ENCODE measurements around the gene ITPR1.
A peak's percentile ranks its signal among the peaks of the same experiment; 100 is the strongest.

The ITPR1 gene

DNA sequence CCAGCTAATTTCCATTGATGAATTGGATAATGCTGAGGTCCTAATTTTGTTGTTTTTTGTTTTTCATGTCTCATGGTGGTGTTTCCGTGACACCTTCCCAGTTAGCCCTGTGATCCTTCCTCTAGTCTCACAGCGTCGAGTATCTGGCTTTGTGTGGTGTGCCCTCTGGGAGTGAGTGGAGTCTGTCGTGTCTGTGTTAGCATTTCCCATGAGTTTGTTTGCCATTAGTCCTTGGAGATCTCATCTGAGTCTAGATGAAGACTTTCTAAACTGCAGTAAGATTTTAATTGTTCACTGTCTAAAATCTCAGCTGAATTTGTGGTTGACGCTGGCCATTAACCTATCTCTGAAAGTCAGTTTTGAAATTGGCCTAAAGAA lies 224.2 kb downstream of the ITPR1 start:
- TF ChIP-seq, protein P1, sequence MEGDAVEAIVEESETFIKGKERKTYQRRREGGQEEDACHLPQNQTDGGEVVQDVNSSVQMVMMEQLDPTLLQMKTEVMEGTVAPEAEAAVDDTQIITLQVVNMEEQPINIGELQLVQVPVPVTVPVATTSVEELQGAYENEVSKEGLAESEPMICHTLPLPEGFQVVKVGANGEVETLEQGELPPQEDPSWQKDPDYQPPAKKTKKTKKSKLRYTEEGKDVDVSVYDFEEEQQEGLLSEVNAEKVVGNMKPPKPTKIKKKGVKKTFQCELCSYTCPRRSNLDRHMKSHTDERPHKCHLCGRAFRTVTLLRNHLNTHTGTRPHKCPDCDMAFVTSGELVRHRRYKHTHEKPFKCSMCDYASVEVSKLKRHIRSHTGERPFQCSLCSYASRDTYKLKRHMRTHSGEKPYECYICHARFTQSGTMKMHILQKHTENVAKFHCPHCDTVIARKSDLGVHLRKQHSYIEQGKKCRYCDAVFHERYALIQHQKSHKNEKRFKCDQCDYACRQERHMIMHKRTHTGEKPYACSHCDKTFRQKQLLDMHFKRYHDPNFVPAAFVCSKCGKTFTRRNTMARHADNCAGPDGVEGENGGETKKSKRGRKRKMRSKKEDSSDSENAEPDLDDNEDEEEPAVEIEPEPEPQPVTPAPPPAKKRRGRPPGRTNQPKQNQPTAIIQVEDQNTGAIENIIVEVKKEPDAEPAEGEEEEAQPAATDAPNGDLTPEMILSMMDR (IDR thresholded peaks at IDR 0.05; ENCODE audit: low read depth, low read length, missing control alignments): no peak
- no peak for DNase-seq (ENCODE audit: extremely low read depth, low read depth)
- no peak overlapping the region for H3K4me3 ChIP-seq (replicated peaks; ENCODE audit: low read depth, low read length)

DNA sequence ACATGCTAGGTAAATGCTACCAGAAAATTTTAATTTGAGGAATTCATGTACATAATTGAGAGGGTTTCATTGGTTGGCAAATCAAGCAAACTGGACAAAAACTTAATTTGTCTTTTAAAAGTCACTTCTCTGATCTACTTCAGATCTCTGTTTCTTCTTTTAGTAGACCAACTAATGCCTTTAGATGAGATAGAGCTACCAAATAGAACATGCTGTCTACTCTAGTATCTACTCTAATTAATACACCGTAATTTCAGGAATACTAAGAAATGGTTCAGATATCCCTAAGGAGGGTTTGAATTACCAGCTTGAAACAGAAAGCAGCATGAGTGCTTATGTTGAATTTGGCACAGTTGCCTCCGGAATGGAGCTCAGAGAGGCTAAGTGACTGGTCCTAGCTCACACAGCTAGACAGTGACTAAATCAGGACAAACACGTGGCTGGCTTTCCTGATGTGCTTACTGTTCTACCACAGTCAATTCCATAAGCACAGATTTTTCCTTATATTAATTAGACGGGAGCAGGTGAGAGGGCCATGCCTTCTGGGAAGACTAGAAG lies 225.1 kb downstream of the ITPR1 start:
- TF ChIP-seq, protein P1 (IDR thresholded peaks at IDR 0.05; ENCODE audit: low read depth, low read length, missing control alignments): no peak
- no peak overlapping the region for H3K4me3 ChIP-seq (replicated peaks; ENCODE audit: low read depth, low read length)
- DNase-seq (ENCODE audit: extremely low read depth, low read depth): no peak

DNA sequence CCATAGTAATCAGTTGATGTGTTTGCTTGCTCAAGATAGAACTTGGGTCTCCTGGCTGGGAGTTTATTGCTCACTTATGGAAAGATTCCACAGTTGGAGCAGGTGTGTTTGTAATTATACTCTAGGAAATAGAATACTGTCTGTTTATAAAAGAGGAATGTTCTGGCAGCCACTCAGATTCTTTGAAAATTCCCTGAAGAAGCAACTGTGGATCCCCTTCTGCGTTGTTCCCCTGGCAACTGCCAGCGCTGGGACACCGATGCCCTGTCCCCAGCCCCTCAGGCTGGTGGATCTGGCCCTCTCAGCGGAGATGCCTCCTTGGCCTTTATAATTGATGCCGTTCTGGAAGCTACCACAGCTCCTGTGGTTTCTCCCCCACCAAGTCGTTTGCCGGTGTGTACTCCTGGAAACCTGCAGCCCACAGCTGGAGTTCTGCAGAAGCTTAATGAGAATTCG lies 225.9 kb downstream of the ITPR1 start:
- DNase-seq (ENCODE audit: extremely low read depth, low read depth): peak; percentile 65
- no peak overlapping the region for H3K4me3 ChIP-seq (replicated peaks; ENCODE audit: low read depth, low read length)
- TF ChIP-seq, protein P1 (IDR thresholded peaks at IDR 0.05; ENCODE audit: low read depth, low read length, missing control alignments): no peak

DNA sequence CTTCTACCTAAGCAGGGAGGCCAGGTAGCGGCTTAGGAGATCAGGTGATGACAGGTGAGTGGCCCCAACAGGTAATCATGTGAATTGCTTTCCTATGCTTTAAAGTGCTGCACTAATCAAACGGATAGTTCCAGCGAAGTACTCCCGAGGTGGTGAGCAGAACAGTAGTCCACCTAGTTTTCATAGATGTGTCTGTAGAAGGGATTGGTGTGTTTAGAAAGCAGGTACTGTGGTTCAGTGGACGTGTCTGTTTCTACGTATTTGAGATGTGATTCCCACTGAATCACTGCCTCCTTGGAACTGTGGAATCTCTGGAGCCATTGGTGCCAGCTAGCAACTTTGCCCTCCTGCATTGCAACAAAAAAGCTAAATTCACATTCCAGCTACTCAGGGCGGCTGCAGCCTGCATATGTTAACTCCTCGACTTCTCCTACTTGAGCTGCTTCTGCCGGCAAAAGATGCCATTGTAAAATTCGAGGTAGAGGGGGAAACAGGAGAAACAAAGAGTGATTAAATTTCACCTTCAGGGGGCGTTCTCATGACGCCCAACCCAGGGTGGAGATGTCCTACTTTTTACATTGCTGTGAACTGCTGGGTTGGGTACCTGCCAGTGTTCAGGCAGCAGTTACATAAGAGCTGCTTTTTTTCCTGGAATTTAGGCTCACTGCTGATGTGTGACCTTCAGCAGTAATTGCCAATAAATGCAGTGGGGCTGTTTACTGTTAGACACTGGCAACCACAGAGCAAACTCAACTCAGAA lies 227.3 kb downstream of the ITPR1 start:
- TF ChIP-seq, protein P1 (IDR thresholded peaks at IDR 0.05; ENCODE audit: low read depth, low read length, missing control alignments): no peak
- no peak overlapping the region for H3K4me3 ChIP-seq (replicated peaks; ENCODE audit: low read depth, low read length)
- DNase-seq (ENCODE audit: extremely low read depth, low read depth): no peak

DNA sequence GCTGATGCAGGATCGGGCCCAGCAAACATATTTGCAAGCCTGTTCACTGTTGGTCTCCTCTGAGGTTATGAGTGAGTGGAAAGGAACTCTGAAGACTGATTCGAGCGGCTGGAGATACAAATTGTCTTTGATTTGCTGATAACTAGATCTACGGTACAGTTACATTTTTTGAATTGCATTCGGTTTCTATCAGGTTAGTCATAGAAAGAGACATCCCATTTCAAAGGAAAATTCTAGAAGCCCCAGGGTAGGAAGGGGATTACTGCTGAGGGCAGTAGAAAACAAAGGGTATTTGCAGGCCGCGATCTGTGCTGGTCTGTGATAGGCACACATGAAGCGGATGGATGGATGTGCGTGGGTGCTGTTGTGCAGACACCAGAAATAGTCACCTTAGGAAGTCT lies 228.4 kb downstream of the ITPR1 start:
- DNase-seq (ENCODE audit: extremely low read depth, low read depth): no peak
- TF ChIP-seq, protein P1 (IDR thresholded peaks at IDR 0.05; ENCODE audit: low read depth, low read length, missing control alignments): no peak
- H3K4me3 ChIP-seq (replicated peaks; ENCODE audit: low read depth, low read length): no peak overlapping the region

DNA sequence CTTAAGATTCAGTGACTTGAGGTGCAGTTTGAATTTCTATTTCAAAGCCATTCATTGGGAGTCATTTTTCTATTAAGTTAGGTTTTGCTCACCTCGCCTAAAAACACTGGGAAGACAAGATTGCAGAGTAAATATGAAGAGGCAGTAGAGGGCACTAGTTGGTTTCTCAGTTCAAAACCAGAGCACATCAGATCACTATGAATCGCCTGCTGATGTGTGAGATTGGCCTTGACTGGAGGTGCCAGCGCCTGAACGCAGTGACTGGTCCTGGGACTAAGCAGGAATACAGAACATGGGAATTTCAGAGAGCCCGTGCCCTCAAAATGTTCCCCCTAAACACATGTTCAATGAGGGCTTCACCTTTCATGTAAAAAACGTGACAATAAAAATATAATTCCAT lies 229.0 kb downstream of the ITPR1 start:
- TF ChIP-seq, protein P1 (IDR thresholded peaks at IDR 0.05; ENCODE audit: low read depth, low read length, missing control alignments): peak; percentile 18
- H3K4me3 ChIP-seq (replicated peaks; ENCODE audit: low read depth, low read length): no peak overlapping the region
- no peak for DNase-seq (ENCODE audit: extremely low read depth, low read depth)

Data from HFF-Myc (cell line).